Prostate gland (tissue), 2 donors: ENCODE data around the gene LYPD6.

ENCODE experiments used
- CTCF ChIP-seq, 4 experiments: fragments of 200-600 bp in 2 of 4; fragments of 450-650 bp in 2 of 4; sonication (generic) in 2 of 4; IDR thresholded peaks; 1 replicate in 3 of 4; 2 replicates in 1 of 4; pipeline ENCODE4 v1.5.1; 2016 to 2019; ENCODE audit warnings: antibody characterized with exemption in 4 of 4, mild to moderate bottlenecking in 2 of 4, moderate library complexity in 2 of 4
- POLR2A ChIP-seq: fragments of 450-650 bp; IDR thresholded peaks from one replicate; pipeline ENCODE4 v1.6.1; 2016; ENCODE audit warnings: antibody characterized with exemption, mild to moderate bottlenecking
- POLR2AphosphoS5 ChIP-seq: sonication (generic); formaldehyde crosslinking; IDR thresholded peaks from one replicate; pipeline ENCODE4 v1.6.1; 2017; ENCODE audit warnings: antibody characterized with exemption

- TF ChIP-seq POLR2A: no peak
- no peak for TF ChIP-seq CTCF (IDR thresholded peaks at IDR 0.05)
- no peak for TF ChIP-seq POLR2AphosphoS5
Measured at GRCh38 chr2:149427387-149427786, 97.0 kb downstream of the LYPD6 start.
